LNCaP clone FGC (cell line): Measurements from ENCODE around the gene TRAF3IP3.
A peak's percentile ranks its signal among the peaks of the same experiment; 100 is the strongest.

ENCODE experiments used
- DNase-seq: peaks from one replicate; pipeline ENCODE4 v3.0.0-alpha.2; 2011; ENCODE audit warnings: low read depth
- H3K4me3 ChIP-seq: 2 replicates; pipeline ENCODE4 v1.5.1; 2011; ENCODE audit warnings: mild to moderate bottlenecking, low read depth, low read length, control low read depth
- TF ChIP-seq, protein P1 (sequence below): IDR thresholded peaks from 2 replicates; pipeline ENCODE4 v1.5.1; 2012; ENCODE audit warnings: mild to moderate bottlenecking; ENCODE audit not compliant: control insufficient read depth, insufficient read depth; ENCODE audit errors: extremely low read depth

Gene TRAF3IP3

DNA sequence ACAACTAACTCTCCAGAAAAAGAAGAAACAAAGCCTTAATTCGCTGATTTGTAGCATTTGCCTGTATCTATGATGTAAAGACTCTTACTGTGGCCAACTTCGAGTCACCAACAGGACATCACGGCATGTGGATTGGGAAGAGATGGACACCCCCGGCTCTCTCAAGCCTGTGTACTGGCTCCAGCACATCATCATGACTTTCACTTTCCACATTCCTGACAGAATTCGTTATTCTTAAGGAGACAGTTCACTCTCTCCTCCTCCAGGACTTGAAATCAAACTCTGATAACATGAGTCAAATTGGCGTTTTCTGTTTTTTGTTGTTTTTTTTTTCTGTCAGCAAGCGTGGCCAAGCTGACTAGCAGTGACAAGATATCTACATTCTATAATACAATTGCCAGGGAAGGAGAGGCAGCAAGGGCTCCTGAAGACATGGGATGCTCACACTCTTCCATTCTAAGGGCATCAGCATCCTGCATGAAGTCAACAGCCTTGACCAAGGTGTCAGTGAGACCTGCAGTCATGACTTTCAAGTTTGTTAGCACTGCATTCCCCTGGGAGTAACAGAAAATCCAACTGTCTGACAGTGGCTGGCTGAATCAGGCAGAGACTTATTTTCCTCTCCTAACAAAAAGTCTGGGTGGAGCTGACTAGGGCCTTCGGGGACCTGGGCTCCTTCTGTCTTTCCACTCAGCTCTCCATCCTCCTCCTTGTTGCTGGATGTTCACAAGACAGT lies 13.3 kb upstream of the TRAF3IP3 start:
- TF ChIP-seq, protein P1, sequence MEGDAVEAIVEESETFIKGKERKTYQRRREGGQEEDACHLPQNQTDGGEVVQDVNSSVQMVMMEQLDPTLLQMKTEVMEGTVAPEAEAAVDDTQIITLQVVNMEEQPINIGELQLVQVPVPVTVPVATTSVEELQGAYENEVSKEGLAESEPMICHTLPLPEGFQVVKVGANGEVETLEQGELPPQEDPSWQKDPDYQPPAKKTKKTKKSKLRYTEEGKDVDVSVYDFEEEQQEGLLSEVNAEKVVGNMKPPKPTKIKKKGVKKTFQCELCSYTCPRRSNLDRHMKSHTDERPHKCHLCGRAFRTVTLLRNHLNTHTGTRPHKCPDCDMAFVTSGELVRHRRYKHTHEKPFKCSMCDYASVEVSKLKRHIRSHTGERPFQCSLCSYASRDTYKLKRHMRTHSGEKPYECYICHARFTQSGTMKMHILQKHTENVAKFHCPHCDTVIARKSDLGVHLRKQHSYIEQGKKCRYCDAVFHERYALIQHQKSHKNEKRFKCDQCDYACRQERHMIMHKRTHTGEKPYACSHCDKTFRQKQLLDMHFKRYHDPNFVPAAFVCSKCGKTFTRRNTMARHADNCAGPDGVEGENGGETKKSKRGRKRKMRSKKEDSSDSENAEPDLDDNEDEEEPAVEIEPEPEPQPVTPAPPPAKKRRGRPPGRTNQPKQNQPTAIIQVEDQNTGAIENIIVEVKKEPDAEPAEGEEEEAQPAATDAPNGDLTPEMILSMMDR = no peak
- DNase-seq = no peak
- no peak overlapping the region for H3K4me3 ChIP-seq

DNA sequence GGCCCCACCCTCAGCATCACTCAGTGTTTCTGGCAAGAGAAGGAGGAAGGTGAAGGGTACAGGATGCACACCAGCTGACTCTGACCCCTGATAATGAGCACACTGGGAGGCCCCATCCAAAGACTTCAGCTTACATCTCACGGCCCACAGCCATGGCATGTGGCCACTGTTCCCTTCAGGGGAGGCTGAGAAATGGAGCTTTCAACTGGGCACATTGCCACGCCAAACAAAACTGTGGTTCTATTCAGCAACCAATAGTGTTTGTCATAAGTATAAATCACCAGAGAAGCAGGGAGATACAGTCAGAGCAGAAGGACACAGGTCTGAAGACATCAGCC lies 12.7 kb upstream of the TRAF3IP3 start:
- TF ChIP-seq, protein P1 = no peak
- H3K4me3 ChIP-seq = no peak overlapping the region
- DNase-seq = no peak

DNA sequence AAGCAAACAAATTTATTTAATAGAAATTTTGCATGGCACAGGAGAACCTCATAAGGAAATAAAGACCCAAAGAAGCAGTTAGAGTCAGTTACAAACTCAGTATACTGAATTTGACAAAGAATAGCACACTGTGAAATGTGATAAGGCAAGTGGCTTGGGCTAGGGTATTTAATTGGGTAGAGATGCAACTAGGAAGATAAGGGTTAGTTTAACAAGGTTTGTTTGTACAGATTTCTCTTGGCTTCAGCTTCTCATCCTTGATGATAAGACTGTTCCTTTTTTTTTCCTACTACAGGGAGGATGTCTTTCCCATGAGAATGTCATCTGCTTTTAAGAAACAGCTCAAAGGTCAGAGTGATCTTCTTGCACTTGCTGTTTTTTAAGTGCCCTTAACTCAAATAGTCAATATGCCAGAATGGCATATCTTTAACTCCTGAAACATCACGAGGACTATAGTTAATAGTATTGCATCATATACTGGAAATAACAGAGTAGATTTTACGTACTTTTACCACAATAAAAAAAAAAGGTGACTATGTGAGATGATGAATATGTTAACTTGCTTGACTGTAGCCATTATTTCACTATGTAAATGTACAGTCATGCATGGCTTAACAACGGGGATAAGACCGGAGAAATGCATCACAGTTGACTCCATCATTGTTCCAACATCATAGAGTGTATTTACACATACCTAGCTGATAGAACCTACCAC lies 9.2 kb upstream of the TRAF3IP3 start:
- no peak overlapping the region for H3K4me3 ChIP-seq
- TF ChIP-seq, protein P1 = no peak
- peak; percentile 71 for DNase-seq

DNA sequence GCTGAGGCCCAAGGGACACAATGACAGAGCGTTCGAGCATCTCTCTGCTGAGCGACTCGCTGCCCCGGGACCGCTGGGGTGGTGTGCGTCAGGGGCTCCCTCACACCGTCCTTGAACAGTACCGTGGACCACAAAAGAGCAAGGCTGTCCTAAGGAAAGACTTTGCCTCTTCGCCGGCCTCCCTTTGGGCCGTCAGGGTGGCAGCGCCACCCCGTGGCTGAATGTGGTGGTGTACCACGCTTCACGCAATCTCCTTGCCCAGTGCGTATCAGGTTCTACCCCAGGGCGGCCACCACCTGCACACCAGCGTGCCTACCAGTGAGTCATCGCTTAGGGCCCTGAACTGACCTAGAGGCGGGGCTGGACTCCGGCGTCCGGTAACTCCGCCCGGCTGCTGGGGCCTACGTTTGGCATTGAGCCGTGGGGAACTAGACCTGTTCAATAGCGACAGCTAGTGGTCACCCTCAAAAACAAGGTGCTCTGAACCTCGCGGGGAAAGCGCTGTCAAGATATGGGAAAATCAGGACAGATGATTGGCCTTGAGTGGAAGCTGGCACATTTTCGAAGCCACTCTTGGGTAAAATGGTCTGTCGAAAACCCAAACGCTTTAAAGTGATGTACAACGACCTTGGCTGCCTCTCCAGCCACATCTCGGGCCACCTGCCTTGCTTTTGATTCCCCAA lies 8.1 kb upstream of the TRAF3IP3 start:
- peak; percentile 92 for DNase-seq
- H3K4me3 ChIP-seq = no peak overlapping the region
- TF ChIP-seq, protein P1 = peak; percentile 95

DNA sequence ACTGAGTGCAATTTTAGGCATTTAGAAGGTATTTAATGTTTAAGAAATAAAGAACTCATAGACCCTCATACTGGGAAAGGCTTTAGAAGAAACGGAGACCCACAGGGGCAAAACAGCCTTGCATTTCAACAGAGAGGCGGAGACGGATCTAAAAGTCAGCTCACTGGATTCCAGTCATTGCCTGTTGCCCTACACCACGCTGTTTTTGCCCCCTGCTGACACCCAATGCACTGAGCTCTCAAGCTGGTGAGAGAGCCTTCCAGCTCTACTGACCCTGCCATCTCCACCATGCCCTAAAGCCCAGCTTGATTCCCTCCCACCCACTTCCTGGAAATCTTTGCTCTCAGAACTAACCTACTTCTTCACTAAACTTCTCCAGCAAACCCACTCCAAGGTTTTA lies 7.2 kb upstream of the TRAF3IP3 start:
- DNase-seq = no peak
- TF ChIP-seq, protein P1 = no peak

DNA sequence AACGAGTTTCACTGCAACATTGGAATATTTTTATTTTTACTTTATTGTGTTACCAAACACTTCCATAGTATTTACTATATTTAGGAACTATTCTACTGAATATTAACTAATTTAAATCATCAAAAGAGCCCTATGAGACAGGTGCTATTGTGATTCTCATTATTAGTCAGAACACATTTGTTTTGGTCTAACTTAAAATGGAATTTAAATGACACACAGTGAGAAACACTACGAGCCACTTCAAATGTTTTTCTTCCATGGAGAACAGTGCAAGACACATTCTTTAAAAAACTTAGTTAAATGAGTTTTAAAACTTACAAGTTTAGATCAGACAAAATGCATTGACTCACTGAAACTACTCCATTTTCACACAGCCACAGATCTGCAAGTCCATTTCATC lies 6.6 kb upstream of the TRAF3IP3 start:
- no peak overlapping the region for H3K4me3 ChIP-seq
- DNase-seq = no peak
- TF ChIP-seq, protein P1 = no peak

More for the DNA sequence above, 7.2 kb upstream of the TRAF3IP3 start:
- H3K4me3 ChIP-seq = no peak overlapping the region
